ENCODE results near the gene FXYD5. TPM values are rescaled to one million over a fixed set of nuclear protein-coding genes. Genes with fewer than 3 reads are reported as not detected.
"Not testable (repeated sequence)": the region's sequence is repeated elsewhere in the genome, so short reads cannot be mapped to it uniquely, and the experiment has no call there.

Gene FXYD5
- total RNA-seq, 1 donor from 2014 or later: 124 TPM

DNA sequence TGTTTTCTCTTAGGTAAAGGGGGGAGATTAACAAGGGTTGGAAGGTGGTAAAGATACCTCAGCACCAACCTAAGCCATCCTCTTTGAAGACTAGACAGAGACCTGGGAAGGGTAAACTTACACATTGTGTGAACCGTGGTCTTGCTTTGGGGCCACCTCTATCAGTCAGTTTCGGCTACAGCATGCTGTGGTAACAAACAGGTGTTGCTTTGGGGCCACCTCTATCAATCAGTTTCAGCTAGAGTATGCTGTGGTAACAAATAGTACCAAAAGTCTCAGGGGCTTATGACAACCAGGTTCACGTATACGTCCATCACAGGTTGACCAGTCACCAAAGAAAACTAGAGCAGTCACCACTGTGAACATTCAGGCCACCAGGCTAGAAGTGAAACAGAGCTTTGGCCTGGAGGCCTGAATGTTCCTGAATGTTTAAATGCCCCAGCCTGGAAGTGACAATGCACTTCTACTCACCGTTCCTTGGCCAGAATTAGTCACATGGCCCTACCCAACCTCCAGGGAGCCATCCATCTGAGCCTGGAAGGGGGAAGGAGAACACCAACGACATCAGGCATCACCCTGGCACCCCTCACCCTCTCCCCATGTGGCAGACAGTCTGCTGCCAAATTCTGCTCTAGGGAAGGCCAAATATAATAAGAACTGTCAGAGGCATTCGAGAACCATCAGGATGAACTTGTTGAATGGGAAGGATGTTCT is 7.6 kb upstream of the FXYD5 start:
- no peak overlapping the region for H3K27ac ChIP-seq
- no peak for DNase-seq
- peaks cover 12% of the 10 kb centered on the region for H3K27me3 ChIP-seq
- intact Hi-C loops (cut with DNase I): no loop called here
- no peak overlapping the region for H3K4me3 ChIP-seq
- no peaks in the 10 kb centered on the region for H3K36me3 ChIP-seq
- H3K4me1 ChIP-seq: peaks cover 10% of the 10 kb centered on the region
- ATAC-seq: no peak
- TF ChIP-seq, protein P1, sequence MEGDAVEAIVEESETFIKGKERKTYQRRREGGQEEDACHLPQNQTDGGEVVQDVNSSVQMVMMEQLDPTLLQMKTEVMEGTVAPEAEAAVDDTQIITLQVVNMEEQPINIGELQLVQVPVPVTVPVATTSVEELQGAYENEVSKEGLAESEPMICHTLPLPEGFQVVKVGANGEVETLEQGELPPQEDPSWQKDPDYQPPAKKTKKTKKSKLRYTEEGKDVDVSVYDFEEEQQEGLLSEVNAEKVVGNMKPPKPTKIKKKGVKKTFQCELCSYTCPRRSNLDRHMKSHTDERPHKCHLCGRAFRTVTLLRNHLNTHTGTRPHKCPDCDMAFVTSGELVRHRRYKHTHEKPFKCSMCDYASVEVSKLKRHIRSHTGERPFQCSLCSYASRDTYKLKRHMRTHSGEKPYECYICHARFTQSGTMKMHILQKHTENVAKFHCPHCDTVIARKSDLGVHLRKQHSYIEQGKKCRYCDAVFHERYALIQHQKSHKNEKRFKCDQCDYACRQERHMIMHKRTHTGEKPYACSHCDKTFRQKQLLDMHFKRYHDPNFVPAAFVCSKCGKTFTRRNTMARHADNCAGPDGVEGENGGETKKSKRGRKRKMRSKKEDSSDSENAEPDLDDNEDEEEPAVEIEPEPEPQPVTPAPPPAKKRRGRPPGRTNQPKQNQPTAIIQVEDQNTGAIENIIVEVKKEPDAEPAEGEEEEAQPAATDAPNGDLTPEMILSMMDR (IDR thresholded peaks at IDR 0.05): no peak
- no peaks in the 10 kb centered on the region for H3K9me3 ChIP-seq

DNA sequence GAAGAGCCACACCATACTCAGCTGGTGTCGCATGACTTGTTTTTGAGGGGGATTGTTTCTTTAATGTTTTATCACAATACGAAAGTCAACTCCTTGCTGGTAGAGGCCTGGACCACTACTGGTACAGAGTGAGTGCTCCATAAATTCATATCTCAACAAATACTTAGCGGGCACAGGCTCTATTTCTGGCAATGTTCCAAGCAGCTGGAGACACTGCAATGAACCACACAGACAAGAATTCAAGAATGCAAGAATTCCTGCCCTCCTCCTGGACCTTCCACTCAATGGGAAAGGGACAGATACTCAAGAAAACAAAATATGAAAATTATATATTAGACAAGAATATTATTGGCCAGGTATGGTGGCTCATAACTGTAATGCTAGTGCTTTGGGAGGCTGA is 5.1 kb upstream of the FXYD5 start:
- Histone ChIP-seq H3K27ac (no peak overlapping the region), H3K4me1 (peaks cover 9% of the 10 kb centered on the region), H3K9me3 (no peaks in the 10 kb centered on the region), H3K27me3 (no peaks in the 10 kb centered on the region), H3K4me3 (no peak overlapping the region), H3K36me3 (no peaks in the 10 kb centered on the region)
- intact Hi-C loops (cut with DNase I): no loop called here
- TF ChIP-seq, protein P1 (IDR thresholded peaks at IDR 0.05): no peak
- DNase-seq (no peak), ATAC-seq (no peak)

DNA sequence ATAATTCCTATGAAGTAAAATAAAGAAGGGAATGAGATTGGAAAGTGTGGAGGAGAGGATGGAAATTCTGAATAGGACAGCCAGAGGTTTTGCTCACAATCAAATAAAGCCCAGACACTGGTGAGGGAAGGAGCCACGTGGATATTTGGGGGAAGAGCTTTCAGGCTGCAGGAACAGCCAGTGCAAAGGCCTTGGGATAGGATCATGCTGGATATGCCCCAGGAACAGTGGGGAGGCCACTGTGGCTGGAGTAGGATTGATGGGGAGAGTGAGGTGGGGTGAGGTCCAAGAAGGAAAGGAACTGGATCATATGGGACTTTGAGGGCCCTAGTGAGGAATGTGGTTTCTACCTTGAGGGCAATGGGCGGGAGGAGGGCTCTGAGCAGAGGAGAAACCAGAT is 4.1 kb upstream of the FXYD5 start:
- DNase-seq (no peak), ATAC-seq (no peak)
- Histone ChIP-seq H3K4me3 (no peak overlapping the region), H3K4me1 (peaks cover 9% of the 10 kb centered on the region), H3K36me3 (no peaks in the 10 kb centered on the region), H3K27me3 (no peaks in the 10 kb centered on the region), H3K9me3 (no peaks in the 10 kb centered on the region), H3K27ac (no peak overlapping the region)
- TF ChIP-seq, protein P1 (IDR thresholded peaks at IDR 0.05): no peak
- intact Hi-C loops (cut with DNase I): no loop called here

DNA sequence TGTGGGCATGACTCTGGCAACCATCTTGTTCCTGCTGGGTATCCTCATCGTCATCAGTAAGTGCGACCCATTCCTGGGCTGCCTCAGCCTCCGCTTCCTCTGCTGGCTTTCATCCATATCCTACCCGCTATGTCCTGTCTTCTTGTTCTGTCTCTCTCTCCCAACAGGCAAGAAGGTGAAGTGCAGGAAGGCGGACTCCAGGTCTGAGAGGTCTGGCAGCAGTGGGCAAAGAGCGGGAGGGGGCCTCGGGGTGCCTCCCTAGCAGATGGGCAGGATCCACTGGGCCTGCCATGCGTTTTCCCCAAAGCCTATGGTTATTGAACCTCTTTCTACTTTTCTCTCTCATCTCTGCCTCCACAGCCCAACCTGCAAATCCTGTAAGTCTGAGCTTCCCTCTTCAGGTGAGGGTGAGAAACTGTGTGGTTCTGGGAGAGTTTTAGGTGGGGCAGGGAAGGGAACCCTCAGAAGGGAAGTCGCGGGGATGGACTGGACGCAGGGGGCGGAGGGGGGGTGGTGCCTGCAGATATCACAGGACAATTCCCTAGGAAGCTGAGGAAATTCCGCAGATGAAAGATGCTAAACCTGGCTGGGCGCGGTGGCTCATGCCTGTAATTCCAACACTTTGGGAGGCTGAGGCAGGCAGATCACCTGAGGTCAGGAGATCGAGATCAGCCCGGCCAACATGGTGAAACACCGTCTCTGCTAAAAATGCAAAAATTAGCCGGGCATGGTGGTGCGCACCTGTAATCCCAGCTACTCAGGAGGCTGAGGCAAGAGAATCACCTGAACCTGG is 3.1 kb upstream of the FXYD5 start:
- no peak overlapping the region for H3K27ac ChIP-seq
- TF ChIP-seq, protein P1 (IDR thresholded peaks at IDR 0.05): no peak
- H3K9me3 ChIP-seq: no peaks in the 10 kb centered on the region
- no peak overlapping the region for H3K4me3 ChIP-seq
- ATAC-seq (no peak), DNase-seq (no peak)
- intact Hi-C loops (cut with DNase I): no loop called here
- H3K36me3 ChIP-seq: no peaks in the 10 kb centered on the region
- H3K4me1 ChIP-seq: peaks cover 9% of the 10 kb centered on the region
- no peaks in the 10 kb centered on the region for H3K27me3 ChIP-seq

DNA sequence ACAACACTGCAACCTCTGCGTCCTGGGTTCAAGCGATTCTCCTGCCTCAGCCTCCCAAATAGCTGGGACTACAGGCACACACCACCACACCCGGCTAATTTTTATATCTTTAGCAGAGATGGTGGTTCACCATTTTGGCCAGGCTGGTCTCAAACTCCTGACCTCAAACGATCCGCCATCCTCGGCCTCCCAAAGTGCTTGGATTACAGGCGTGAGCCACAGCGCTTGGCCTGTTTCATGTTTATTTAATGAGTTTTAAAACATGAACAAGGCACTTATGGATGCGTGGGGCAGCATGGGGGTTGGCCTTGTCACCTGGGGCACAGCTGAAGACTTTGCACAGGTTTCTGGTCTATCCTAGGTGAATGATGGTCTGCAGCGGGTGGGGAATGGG is 1.4 kb upstream of the FXYD5 start:
- H3K9me3 ChIP-seq; DNase-seq; H3K27me3 ChIP-seq; H3K4me1 ChIP-seq; intact Hi-C loops (cut with DNase I); H3K36me3 ChIP-seq; H3K4me3 ChIP-seq; ATAC-seq; H3K27ac ChIP-seq: not testable (repeated sequence)
